GM18508 (cell line): Measurements from ENCODE around the gene TANC1.
"Not testable (repeated sequence)": the region's sequence is repeated elsewhere in the genome, so short reads cannot be mapped to it uniquely, and the experiment has no call there.

ENCODE experiments used
- ATAC-seq: cut with Tn5 transposase; IDR thresholded peaks from one replicate; pipeline ENCODE4 v1.9.1; 2021; ENCODE audit warnings: moderate number of reproducible peaks; ENCODE audit not compliant: insufficient read depth, unreplicated experiment

TANC1 gene

GRCh38 chr2:159019021-159019420, 50.6 kb downstream of the TANC1 start:
- no peak for ATAC-seq

GRCh38 chr2:159022019-159022418, 53.6 kb downstream of the TANC1 start:
- no peak for ATAC-seq

GRCh38 chr2:159026170-159026569, 57.7 kb downstream of the TANC1 start:
- ATAC-seq = no peak

GRCh38 chr2:159028776-159029175, 60.3 kb downstream of the TANC1 start:
- no peak for ATAC-seq

GRCh38 chr2:159029936-159030335, 61.5 kb downstream of the TANC1 start:
- ATAC-seq = no peak

GRCh38 chr2:159030674-159031380, 62.4 kb downstream of the TANC1 start:
- ATAC-seq = no peak

GRCh38 chr2:159032146-159032545, 63.7 kb downstream of the TANC1 start:
- no peak for ATAC-seq

- no peak for ATAC-seq
These were observed 64.1 kb downstream of the TANC1 start for GRCh38 chr2:159032580-159032979.

- ATAC-seq = no peak
These were observed 66.3 kb downstream of the TANC1 start for GRCh38 chr2:159034713-159035112.

GRCh38 chr2:159035790-159036411, 67.5 kb downstream of the TANC1 start:
- no peak for ATAC-seq

GRCh38 chr2:159036461-159036860, 68.0 kb downstream of the TANC1 start:
- not testable (repeated sequence) for ATAC-seq

GRCh38 chr2:159041328-159041727, 72.9 kb downstream of the TANC1 start:
- not testable (repeated sequence) for ATAC-seq

GRCh38 chr2:159042115-159042850, 73.8 kb downstream of the TANC1 start:
- ATAC-seq = no peak

- ATAC-seq = no peak
These were observed 75.3 kb downstream of the TANC1 start for GRCh38 chr2:159043710-159044109.

GRCh38 chr2:159044804-159045286, 76.4 kb downstream of the TANC1 start:
- ATAC-seq = no peak

GRCh38 chr2:159045545-159046454, 77.4 kb downstream of the TANC1 start:
- ATAC-seq = no peak

- ATAC-seq = no peak
These were observed 78.5 kb downstream of the TANC1 start for GRCh38 chr2:159046966-159047365.

- ATAC-seq = no peak
These were observed 82.0 kb downstream of the TANC1 start for GRCh38 chr2:159050426-159050825.

- no peak for ATAC-seq
These were observed 82.7 kb downstream of the TANC1 start for GRCh38 chr2:159051133-159051532.

GRCh38 chr2:159051661-159052060, 83.2 kb downstream of the TANC1 start:
- no peak for ATAC-seq
